ENCODE measurements around the gene GLIPR2. TPM values are rescaled to one million over a fixed set of nuclear protein-coding genes. Genes with fewer than 3 reads are reported as not detected.
A peak's percentile ranks its signal among the peaks of the same experiment; 100 is the strongest.

GLIPR2 gene
- polyA plus RNA-seq, 1 of the 3 experiments (the other 2 are of a cell fraction): 38.3 TPM

DNA sequence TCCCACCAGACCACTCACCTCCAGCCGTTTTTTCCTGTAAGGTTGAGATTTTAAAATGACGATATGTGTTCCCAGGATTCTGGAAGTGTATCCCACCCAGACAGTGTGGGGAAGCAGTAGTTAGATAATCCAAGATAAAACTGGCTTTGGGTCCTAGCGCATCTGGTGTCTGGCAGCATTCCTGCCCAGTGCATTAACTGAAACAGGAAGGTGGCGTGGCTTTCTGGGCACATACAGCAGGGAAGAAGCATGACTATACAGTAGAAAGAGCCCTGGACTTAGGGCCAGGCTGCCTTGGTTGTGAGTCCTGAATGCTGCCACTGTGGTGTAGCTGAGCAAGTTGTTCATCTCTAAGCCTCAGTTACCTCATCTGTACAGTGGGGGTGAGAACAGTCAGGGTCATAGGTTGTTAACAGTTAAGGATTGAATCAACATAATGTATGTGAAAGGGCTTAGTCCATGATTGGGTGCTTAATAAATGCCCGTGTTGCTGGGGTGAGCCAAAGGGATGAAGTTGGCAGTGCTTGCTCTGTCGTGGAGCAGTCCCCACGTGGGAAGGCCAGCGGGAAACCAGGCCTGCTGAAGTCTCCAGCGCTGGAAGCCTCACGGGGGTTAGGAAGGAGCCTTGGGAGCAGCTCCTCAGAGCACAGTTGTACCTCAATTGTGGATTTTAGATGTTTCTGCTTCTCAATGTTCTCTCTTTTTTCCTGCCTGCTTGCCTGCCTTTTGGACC, 72.2 kb downstream of the GLIPR2 start:
- TF ChIP-seq MXI1 (IDR thresholded peaks at IDR 0.05; ENCODE audit: low read depth, low read length) (peak; percentile 65), CHD2 (IDR thresholded peaks at IDR 0.05; ENCODE audit: low read length, partially characterized antibody) (peak; percentile 31), TCF12 (IDR thresholded peaks at IDR 0.05) (peak; percentile 9; the same call in 1 of the 2 replicates), EP300 (IDR thresholded peaks at IDR 0.05; ENCODE audit: borderline replicate concordance in 1 of 2, low read depth in 1 of 2, low read length in 1 of 2) (peak in 1 of 2 experiments; percentile 42; a peak in 1 of 4 replicates), GABPA (IDR thresholded peaks at IDR 0.05; ENCODE audit: low read depth) (no peak), GATA2 (CRISPR knock-in tag; IDR thresholded peaks at IDR 0.05) (peak; percentile 32; the same call in 1 of the 2 replicates)
- TF ChIP-seq, protein P1, sequence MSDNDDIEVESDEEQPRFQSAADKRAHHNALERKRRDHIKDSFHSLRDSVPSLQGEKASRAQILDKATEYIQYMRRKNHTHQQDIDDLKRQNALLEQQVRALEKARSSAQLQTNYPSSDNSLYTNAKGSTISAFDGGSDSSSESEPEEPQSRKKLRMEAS (IDR thresholded peaks at IDR 0.05; ENCODE audit: low read depth): no peak
- H3K9me3 ChIP-seq: no peaks in the 10 kb centered on the region
- H3K9ac ChIP-seq: no peak overlapping the region
- 71% methylated on average over 10 of the region's 10 CpGs for WGBS (ENCODE audit: low lambda C conversion rate)
- H3K9me2 ChIP-seq: no peaks in the 10 kb centered on the region
- CTCF ChIA-PET: interaction anchor here (1.3 kb wide), 1 partner anchor 120 kb away, joined by 4 read pairs; no protein-coding TSS in a partner anchor
- H3K4me2 ChIP-seq: 0 out of 2 replicates have a peak overlapping the region, but pooled peaks have one; percentile 63
- peaks cover 97% of the 10 kb centered on the region for H3K79me2 ChIP-seq (ENCODE audit: insufficient read depth)
- no peak overlapping the region for H2AFZ ChIP-seq (ENCODE audit: low read depth)
- H3K27ac ChIP-seq (ENCODE audit: low read depth in 2 of 2, low read length in 1 of 2): peak overlapping the region; percentile 63 to 93
- H3K36me3 ChIP-seq (replicated peaks in 1 of 2; ENCODE audit: control insufficient read depth in 1 of 2, insufficient read depth in 2 of 2, low read length in 1 of 2): peaks cover 74 to 89% of the 10 kb centered on the region in 2 experiments
- H3F3A ChIP-seq (replicated peaks; ENCODE audit: insufficient read depth): peaks cover 11% of the 10 kb centered on the region
- POLR2A ChIA-PET: no interaction called here
- peak; percentile 50 for DNase-seq
- peaks cover 30 to 41% of the 10 kb centered on the region in 2 experiments for H3K4me1 ChIP-seq (ENCODE audit: control insufficient read depth in 1 of 2, insufficient read depth in 2 of 2, low read depth in 1 of 2, low read length in 1 of 2)
- no peak overlapping the region for H3K4me3 ChIP-seq (ENCODE audit: low read depth in 2 of 2, low read length in 1 of 2)
- H3K27me3 ChIP-seq (ENCODE audit: insufficient read depth): no peaks in the 10 kb centered on the region
- H4K20me1 ChIP-seq (ENCODE audit: insufficient read depth): peaks cover 84% of the 10 kb centered on the region

GRCh38 chr9:36210722-36211121, 74.2 kb downstream of the GLIPR2 start:
- peaks cover 87% of the 10 kb centered on the region for H4K20me1 ChIP-seq (ENCODE audit: insufficient read depth)

More at GRCh38 chr9:36210722-36211121, 74.2 kb downstream of the GLIPR2 start:
- POLR2A ChIA-PET: no interaction called here
- Histone ChIP-seq H3K36me3 (replicated peaks in 1 of 2; ENCODE audit: control insufficient read depth in 1 of 2, insufficient read depth in 2 of 2, low read length in 1 of 2) (peaks cover 66 to 82% of the 10 kb centered on the region in 2 experiments), H3K4me2 (no peak overlapping the region), H3K27ac (ENCODE audit: low read depth in 2 of 2, low read length in 1 of 2) (peak overlapping the region in 1 of 2 experiments; percentile 48; a peak in 1 of 4 replicates), H3K4me1 (ENCODE audit: control insufficient read depth in 1 of 2, insufficient read depth in 2 of 2, low read depth in 1 of 2, low read length in 1 of 2) (peaks cover 30 to 44% of the 10 kb centered on the region in 2 experiments), H3K9ac (no peak overlapping the region), H3K9me2 (no peaks in the 10 kb centered on the region), H3K4me3 (ENCODE audit: low read depth in 2 of 2, low read length in 1 of 2) (no peak overlapping the region), H3K27me3 (ENCODE audit: insufficient read depth) (no peaks in the 10 kb centered on the region), H3F3A (replicated peaks; ENCODE audit: insufficient read depth) (peaks cover 31% of the 10 kb centered on the region), H3K9me3 (no peaks in the 10 kb centered on the region), H3K79me2 (ENCODE audit: insufficient read depth) (peaks cover 91% of the 10 kb centered on the region), H2AFZ (ENCODE audit: low read depth) (no peak overlapping the region)
- CTCF ChIA-PET: interaction anchor here (1.6 kb wide), 1 partner anchor 21 kb away, joined by 6 read pairs; no protein-coding TSS in a partner anchor
- no peak for DNase-seq
- TF ChIP-seq NRF1 (IDR thresholded peaks at IDR 0.05; ENCODE audit: low read depth, low read length): no peak
- TF ChIP-seq RXRA (IDR thresholded peaks at IDR 0.05; ENCODE audit: borderline replicate concordance, low read depth): no peak
- no peak for TF ChIP-seq CHD2 (IDR thresholded peaks at IDR 0.05; ENCODE audit: low read length, partially characterized antibody)
- TF ChIP-seq, protein P2, sequence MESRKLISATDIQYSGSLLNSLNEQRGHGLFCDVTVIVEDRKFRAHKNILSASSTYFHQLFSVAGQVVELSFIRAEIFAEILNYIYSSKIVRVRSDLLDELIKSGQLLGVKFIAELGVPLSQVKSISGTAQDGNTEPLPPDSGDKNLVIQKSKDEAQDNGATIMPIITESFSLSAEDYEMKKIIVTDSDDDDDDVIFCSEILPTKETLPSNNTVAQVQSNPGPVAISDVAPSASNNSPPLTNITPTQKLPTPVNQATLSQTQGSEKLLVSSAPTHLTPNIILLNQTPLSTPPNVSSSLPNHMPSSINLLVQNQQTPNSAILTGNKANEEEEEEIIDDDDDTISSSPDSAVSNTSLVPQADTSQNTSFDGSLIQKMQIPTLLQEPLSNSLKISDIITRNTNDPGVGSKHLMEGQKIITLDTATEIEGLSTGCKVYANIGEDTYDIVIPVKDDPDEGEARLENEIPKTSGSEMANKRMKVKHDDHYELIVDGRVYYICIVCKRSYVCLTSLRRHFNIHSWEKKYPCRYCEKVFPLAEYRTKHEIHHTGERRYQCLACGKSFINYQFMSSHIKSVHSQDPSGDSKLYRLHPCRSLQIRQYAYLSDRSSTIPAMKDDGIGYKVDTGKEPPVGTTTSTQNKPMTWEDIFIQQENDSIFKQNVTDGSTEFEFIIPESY (IDR thresholded peaks at IDR 0.05; ENCODE audit: borderline replicate concordance, low read depth): no peak
- no peak for TF ChIP-seq TAF1 (IDR thresholded peaks at IDR 0.05; ENCODE audit: borderline replicate concordance, low read depth, low read length)
- no peak for TF ChIP-seq JUND (IDR thresholded peaks at IDR 0.05)
- TF ChIP-seq RAD21 (IDR thresholded peaks at IDR 0.05; ENCODE audit: low read length): no peak
- no peak for TF ChIP-seq CTCF (IDR thresholded peaks at IDR 0.05)
- no peak for TF ChIP-seq EZH2phosphoT487 (IDR thresholded peaks at IDR 0.05; ENCODE audit: borderline replicate concordance, low read depth)
- 94% methylated on average over 8 of the region's 8 CpGs for WGBS (ENCODE audit: low lambda C conversion rate)

Measured in SK-N-SH (cell line).